Measurements from ENCODE around the gene PDXK. TPM values are rescaled to one million over a fixed set of nuclear protein-coding genes. Genes with fewer than 3 reads are reported as not detected.

Gene PDXK
- total RNA-seq, 1 donor = 21.0 TPM

DNA sequence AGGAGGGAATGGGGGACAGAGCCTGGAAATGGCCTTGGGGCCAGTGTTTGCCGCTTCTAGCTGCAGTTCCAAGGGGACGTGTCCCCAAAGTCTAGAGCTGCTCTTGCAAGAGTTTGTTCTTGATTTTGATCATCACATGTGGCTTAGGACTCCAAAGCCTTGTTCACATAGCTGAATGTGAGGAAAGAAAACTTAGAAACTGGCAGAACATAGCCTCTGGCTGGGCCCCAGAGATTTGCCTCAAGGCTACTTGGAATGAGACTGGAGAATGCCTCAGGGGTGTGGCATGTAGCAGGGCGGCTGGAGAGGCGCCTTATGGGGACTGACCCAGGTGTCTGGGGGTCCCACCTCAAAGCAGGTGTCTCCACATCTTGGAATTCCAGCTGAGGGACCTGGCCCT is 2.3 kb downstream of the PDXK start:
- no peak for DNase-seq (ENCODE audit: low read depth in 2 of 3, low spot score in 2 of 3)

DNA sequence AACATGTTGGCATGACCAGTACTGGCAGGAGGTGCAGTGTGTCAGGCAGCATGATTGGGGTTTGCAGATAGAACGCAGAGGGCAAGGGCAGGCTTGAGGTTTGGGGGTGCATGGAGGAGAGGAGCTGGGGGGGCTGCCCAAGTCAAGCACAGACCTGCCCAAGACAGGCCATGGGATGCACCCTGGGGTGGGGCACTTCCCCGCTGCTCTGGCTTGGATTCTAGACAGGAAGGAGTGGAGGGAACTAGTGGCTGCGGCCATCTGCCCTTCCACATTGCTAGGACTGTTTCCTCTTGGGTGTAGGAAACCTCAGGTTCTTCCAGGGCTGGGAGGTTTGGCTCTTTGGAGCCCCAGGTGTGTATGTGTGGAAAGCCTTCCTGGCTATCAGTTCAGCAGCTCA is 3.0 kb downstream of the PDXK start:
- DNase-seq (ENCODE audit: low read depth in 2 of 3, low spot score in 2 of 3) = no peak

GRCh38 chr21:43723648-43724047 is 4.7 kb downstream of the PDXK start:
- DNase-seq (ENCODE audit: low read depth in 2 of 3, low spot score in 2 of 3) = no peak

DNA sequence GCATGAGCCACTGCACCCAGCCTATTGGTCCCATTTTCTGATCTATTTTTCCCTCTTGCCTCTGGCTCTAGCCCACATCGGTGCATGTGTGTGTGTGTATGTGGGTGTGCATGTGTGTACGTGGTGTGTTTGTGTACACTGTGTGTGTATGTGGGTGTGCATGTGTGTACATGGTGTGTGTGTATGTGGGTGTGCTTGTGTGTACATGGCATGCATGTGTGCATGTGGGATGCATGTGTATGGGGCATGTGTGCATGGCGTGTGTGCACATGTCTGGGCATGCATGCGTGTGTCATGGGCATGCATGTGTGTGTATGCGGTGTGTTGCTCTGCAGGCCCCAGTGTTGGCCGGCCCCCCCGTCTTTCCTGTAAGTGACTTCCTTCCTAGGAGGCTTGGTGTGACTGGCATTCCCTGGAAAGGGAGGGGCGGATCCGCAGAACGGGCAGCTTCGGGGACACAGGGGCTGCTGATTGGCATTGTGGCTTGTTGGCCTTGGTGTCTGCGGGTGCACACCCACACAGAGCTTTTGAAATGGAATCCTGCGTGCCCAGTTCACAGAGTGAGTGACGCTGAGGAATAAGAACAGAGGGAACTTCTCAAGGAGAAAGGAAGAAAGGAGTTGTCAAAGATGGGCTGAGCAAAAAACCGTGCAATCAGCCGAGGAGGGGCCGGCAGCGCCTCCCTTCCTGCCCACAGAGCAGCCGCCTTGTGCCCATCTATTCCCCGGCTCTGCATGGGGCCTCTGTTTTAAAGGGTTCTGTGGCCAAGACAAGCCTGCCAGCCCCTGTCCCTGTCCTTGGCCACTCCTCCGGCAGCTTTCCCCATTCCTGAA is 8.0 kb downstream of the PDXK start:
- DNase-seq (ENCODE audit: low read depth in 2 of 3, low spot score in 2 of 3) = no peak

DNA sequence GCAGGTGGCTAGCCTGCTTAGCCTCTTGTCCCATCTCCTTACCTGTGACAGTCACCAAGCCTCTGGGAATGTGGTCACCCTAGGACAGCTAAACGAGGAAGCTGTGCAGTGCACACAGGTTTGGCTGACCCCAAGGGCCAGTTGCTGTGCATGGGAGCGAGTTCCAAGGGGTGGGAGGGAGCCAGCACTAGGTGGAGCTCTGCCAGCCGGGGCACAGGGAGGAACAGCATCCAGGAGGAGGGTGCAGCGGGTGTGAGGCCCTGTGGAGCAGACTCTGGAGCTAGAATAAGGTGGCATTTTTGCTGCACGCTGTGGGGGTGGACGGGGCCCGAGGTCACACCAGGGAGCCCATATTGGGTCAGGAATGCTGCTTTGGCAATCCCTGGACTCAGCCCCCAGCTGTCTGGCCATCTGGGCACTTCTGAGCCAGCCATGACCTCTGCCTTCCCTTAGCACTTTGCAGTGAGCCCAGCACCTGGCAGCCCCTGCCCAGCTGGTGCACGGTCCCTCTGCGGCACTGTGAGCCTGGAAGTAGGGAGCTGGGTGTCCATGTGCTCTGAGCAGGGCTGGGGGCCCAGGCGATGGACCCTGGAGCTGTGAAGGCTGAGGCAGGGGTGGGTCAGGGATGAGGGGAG is 8.7 kb downstream of the PDXK start:
- no peak for DNase-seq (ENCODE audit: low read depth in 2 of 3, low spot score in 2 of 3)

DNA sequence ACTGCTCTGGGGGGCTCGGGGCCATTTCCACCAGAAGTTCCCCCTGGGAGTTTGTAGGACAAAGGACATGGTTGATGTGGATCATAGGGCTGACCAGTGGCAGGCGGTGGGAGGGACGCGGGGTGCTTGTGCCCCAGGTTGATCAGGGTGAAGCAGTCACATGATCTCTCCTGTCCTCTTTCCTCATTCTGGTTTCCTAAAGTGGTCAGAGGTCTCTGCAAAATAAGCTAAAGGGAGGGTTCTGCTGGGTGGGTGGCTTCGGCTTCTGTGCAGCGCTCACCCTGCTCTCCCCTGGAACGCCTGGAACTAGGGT is 9.2 kb downstream of the PDXK start:
- DNase-seq (ENCODE audit: low read depth in 2 of 3, low spot score in 2 of 3) = no peak

GRCh38 chr21:43728467-43729390 is 9.8 kb downstream of the PDXK start:
- peak; percentile 62 to 91 (median 83) for DNase-seq (ENCODE audit: low read depth in 2 of 3, low spot score in 2 of 3)

DNA sequence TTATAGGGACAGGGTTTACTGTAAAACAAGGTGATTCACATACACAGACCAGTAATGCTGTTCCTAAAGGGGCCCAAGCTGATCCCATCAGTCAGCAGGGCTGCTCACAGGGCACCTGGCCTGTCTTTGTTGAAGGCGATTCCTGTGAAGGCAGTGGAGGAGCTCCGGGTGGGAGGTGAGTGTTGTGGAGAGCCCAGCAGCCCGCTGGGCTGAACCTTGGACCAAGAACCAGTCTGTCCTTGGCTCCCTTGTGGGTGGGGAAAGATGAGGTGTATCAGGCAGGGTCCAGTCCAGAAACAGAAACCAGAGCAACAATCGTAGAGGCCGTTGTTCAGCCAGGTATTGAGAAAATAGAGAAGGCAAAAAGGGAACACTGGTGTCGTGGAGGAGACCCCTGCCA is 12.5 kb downstream of the PDXK start:
- DNase-seq (ENCODE audit: low read depth in 2 of 3, low spot score in 2 of 3) = no peak

DNA sequence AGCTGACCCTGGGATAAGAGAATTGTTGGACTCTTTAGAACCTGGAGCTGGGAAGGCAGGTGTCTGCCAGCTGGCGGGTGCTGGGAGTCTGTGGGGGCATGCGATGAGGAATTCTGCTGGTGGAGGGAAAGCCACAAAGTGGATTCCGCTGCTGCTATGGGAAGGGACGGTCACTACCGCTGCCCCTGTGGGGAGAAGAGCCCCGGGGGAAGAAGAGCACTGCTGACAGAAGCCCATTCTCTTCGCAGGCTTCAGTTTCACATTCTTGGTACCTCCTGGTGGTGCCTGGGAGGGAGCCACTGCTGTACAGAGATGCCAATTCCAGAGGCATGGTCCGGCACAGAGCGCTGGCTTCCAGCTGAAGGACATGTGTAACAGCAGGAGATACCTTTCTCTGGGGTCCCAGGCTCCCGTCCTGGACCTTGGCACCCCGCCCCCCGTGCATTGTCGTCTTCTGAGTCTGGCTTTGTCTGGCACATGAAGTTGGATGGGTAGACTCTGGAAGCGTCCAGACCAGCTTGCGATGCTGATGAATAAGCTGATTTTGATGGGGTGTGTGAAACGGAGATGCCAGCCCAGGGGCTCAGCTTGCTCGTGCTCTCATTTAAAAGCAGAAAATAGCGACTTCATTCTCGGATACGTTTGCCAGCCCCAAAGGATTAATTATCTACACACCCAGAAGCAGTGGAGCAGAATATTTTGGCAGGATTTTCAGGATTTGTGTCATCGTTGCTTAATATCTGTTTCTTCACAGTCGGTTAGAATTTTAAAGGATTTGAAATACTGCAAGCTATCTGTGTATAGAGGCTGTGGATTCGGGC is 13.2 kb downstream of the PDXK start:
- DNase-seq (ENCODE audit: low read depth in 2 of 3, low spot score in 2 of 3) = no peak

GRCh38 chr21:43733060-43733459 is 14.1 kb downstream of the PDXK start:
- DNase-seq (ENCODE audit: low read depth in 2 of 3, low spot score in 2 of 3) = no peak

GRCh38 chr21:43733529-43734071 is 14.7 kb downstream of the PDXK start:
- DNase-seq (ENCODE audit: low read depth in 2 of 3, low spot score in 2 of 3) = no peak

DNA sequence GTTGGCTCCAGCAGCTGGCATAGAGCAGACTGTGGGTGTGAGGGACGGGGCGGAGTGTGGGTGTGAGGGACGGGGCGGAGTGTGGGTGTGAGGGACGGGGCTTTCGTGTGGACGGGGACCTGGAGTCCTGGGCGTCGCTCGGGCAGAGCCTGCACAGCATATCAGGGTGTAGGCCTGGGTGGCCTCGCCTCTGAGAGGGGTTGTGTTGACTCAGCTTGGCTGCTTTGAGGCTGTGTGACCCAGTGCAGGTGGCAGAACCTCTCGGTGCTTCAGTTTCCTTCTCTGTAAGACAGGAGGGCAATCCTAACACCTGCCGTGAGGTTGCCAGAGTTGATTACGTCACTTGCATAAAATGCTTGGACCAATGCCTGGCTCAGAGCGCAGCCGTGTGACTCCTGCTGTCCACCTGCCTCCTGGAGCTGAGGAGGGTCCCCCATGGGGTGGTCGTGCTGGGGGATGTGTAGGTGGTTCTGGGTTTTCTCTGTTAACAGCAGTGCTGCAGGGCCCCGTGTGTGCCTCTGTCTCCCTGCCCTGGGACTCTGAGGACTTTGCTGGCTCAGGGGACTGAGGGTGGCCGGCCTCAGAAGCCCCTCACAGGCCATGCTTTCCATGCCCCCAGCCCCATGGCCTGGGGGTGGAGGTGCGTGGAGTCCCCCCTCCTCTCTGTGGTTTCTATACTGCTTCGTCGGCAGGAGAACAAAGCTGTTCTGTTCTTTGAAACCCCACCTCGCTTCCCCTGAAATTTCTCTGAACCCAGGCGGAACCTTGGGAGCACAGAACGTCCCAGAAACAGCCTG is 15.4 kb downstream of the PDXK start:
- DNase-seq (ENCODE audit: low read depth in 2 of 3, low spot score in 2 of 3) = no peak

- DNase-seq (ENCODE audit: low read depth in 2 of 3, low spot score in 2 of 3) = no peak
These were observed 15.9 kb downstream of the PDXK start for GRCh38 chr21:43734928-43735229.

DNA sequence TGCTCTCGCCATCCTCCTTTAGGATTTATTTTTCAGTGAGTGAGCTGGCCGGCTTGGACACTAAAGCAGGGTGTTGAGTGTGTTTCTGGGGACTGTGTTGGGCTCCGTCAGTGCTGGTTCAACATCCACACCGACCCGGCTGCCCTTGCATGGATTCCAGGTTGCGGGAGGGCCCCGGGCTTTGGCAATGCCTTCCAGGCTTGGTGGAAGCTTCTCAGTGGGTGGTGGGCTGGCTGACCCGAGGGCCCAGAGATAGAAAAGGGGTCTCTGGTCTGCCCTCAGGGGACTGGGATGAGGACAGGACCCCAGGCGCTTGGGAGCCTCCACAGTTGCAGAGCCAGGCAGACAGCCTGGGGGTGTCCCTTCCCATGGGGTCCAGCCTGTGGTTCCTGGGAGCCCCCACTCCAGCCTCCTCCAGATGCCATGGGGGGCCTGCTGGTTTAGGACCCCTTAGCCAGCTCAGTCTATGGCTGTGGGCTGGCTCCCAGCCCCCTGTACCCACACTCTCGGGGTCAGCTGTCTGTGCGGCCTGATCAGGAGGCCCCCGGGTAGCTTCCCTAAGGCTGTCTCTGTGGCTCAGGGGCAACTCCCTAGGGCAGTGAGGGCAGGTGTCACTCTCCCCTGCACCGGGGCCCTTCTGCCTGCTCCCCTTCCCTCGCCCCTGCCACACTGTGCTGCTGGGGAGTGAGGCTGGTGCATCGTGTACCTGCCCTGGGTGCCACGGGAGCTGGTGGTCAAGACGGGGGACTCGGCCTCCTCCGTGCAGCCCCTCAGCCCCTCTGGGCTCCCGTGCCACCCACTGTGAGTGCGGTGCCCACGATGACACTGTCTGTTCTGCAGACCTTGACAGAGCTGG is 16.5 kb downstream of the PDXK start:
- no peak for DNase-seq (ENCODE audit: low read depth in 2 of 3, low spot score in 2 of 3)

DNA sequence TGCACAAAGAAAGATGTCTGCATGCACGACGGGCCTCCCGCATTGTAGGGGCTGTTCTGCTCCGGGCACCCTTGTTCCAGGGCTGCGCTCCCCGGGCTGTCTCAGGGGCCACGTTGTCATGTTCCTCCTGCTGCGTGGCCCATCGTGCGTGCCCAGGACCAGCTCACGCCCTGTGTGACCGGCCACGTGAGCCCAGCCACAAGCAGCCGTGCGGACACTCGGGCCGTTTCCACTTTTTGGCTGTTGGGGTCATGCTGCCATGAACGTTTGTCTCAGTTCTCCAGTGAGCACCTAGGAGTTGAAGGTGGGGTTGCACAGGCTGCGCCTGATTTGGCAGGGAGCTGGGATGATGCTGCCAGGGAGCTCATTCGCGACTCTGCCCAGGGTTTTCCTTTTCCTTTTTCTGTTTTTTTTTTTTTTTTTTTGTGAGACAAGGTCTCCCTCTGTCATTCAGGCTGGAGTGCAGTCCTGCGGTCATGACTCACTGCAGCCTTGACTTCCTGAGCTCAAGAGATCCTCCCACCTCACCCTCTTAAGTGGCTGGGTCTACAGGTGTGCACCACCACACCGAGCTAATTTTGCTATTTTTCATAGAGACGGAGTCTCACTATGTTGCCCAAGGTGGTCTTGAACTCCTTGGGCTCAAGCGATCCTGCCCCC is 17.4 kb downstream of the PDXK start:
- no peak for DNase-seq (ENCODE audit: low read depth in 2 of 3, low spot score in 2 of 3)

GRCh38 chr21:43737158-43737950 is 18.4 kb downstream of the PDXK start:
- no peak for DNase-seq (ENCODE audit: low read depth in 2 of 3, low spot score in 2 of 3)

GRCh38 chr21:43739621-43740435 is 20.9 kb downstream of the PDXK start:
- DNase-seq (ENCODE audit: low read depth in 2 of 3, low spot score in 2 of 3) = peak in 1 of 3 donors; percentile 44

Measured in hematopoietic multipotent progenitor cell (in vitro differentiated cells).